Measurements from ENCODE around the gene UBE2U.

DNA sequence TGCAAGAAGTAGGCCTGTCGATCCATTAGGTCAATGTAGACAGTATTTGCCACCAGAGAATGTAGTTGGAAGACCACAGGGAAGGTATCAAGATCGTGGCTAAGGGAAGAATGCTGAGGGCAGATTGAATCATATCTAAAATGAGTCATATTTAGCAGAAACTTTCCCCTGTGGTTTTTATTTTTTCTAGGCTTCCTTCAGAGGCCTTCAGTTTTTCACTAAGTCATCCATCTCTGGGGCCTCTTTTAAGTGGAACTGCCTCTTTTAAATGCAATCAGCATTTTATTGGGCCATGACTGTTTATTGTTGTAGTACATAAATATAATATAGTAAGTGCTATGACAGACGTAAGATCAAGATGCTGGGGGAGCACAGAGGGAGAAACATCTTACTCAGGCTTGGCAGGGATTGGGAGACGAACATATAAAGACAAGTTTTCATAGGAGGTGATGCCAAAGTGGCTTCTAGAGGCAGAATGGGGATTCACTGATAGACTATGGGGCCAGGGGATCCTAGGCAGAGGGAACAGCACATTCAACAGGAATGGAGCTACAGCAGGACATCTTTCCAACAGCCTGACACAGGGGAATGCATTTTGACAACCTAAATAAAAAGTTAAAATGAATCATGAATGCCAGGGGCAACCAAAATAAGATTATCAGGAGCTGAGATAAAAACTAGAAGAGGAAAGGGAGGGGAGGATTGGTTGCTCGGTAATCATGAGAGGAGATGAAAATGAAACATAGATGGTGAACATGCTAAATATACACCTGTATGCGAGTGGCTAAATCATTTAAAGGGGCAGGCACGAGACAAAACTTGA is 20.1 kb downstream of the UBE2U start:
- TF ChIP-seq, protein P1, sequence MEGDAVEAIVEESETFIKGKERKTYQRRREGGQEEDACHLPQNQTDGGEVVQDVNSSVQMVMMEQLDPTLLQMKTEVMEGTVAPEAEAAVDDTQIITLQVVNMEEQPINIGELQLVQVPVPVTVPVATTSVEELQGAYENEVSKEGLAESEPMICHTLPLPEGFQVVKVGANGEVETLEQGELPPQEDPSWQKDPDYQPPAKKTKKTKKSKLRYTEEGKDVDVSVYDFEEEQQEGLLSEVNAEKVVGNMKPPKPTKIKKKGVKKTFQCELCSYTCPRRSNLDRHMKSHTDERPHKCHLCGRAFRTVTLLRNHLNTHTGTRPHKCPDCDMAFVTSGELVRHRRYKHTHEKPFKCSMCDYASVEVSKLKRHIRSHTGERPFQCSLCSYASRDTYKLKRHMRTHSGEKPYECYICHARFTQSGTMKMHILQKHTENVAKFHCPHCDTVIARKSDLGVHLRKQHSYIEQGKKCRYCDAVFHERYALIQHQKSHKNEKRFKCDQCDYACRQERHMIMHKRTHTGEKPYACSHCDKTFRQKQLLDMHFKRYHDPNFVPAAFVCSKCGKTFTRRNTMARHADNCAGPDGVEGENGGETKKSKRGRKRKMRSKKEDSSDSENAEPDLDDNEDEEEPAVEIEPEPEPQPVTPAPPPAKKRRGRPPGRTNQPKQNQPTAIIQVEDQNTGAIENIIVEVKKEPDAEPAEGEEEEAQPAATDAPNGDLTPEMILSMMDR (IDR thresholded peaks at IDR 0.05): no peak
- TF ChIP-seq POLR2A (IDR thresholded peaks at IDR 0.05): no peak

Data from right lobe of liver (tissue), 4 donors.